SK-N-SH (cell line): ENCODE results near the gene IL1RL2. TPM values are rescaled to one million over a fixed set of nuclear protein-coding genes. Genes with fewer than 3 reads are reported as not detected.
A peak's percentile ranks its signal among the peaks of the same experiment; 100 is the strongest.

ENCODE experiments used
- CTCF ChIA-PET: fragments of 300-600, 350-600 bp; formaldehyde crosslinking; extraction: SDS; loops from one replicate; lab custom pipeline; 2021; lab: Yijun Ruan, JAX
- POLR2A ChIA-PET: fragments of 350-600 bp; sonication (Branson Sonifier 250); formaldehyde crosslinking; extraction: SDS; loops from one replicate; lab custom pipeline; 2020; ENCODE audit warnings: antibody characterized with exemption, inconsistent platforms; lab: Yijun Ruan, JAX
- DNase-seq: peaks from one replicate; pipeline ENCODE4 v3.0.0; 2012
- H2AFZ ChIP-seq: fragments of 200-600 bp; sonication (generic); 2 replicates; pipeline ENCODE4 v1.8.1; 2016; ENCODE audit warnings: antibody characterized with exemption, mild to moderate bottlenecking, low read depth
- H3F3A ChIP-seq: fragments of 200-600 bp; sonication (generic); replicated peaks from 2 replicates; pipeline ENCODE3; 2016; ENCODE audit warnings: antibody characterized with exemption, mild to moderate bottlenecking; ENCODE audit not compliant: insufficient read depth
- H3K27ac ChIP-seq, 2 experiments: fragments of 200-500 bp in 1 of 2; fragments of 200-600 bp in 1 of 2; sonication (Bioruptor generic) in 1 of 2; sonication (generic), shearing (Covaris generic) in 1 of 2; 2 replicates each; pipeline versions ENCODE4 v1.5.1 to v1.6.1; 2014 to 2016; ENCODE audit warnings: low read depth in 2 of 2, inconsistent platforms in 1 of 2, low read length in 1 of 2, mild to moderate bottlenecking in 1 of 2, mixed read lengths in 1 of 2
- H3K27me3 ChIP-seq: fragments of 200-600 bp; sonication (generic), shearing (Covaris generic); 2 replicates; pipeline ENCODE4 v1.6.1; 2016; ENCODE audit warnings: mixed run types; ENCODE audit not compliant: insufficient read depth
- H3K36me3 ChIP-seq, 2 experiments: fragments of 200-500 bp in 1 of 2; fragments of 200-600 bp in 1 of 2; sonication (Bioruptor generic) in 1 of 2; sonication (generic) in 1 of 2; replicated peaks in 1 of 2; 2 replicates each; pipeline versions ENCODE3 to v1.5.1; 2014 to 2016; ENCODE audit warnings: low read length in 1 of 2, mild to moderate bottlenecking in 1 of 2; ENCODE audit not compliant: insufficient read depth in 2 of 2, control insufficient read depth in 1 of 2
- H3K4me1 ChIP-seq, 2 experiments: fragments of 200-500 bp in 1 of 2; fragments of 200-600 bp in 1 of 2; sonication (Bioruptor generic) in 1 of 2; sonication (generic), shearing (Covaris generic) in 1 of 2; 2 replicates each; pipeline versions ENCODE4 v1.5.1 to v1.6.1; 2014 to 2016; ENCODE audit warnings: low read depth in 1 of 2, low read length in 1 of 2, mixed run types in 1 of 2; ENCODE audit not compliant: insufficient read depth in 2 of 2, control insufficient read depth in 1 of 2
- H3K4me2 ChIP-seq: fragments of 200-600 bp; sonication (generic), shearing (Covaris generic); 2 replicates; pipeline ENCODE4 v1.6.1; 2017; ENCODE audit warnings: mixed run types
- H3K4me3 ChIP-seq, 2 experiments: fragments of 200-500 bp in 1 of 2; fragments of 200-600 bp in 1 of 2; sonication (Bioruptor generic) in 1 of 2; sonication (generic), shearing (Covaris generic) in 1 of 2; 2 replicates each; pipeline versions ENCODE4 v1.5.1 to v1.8.1; 2014 to 2016; ENCODE audit warnings: low read depth in 2 of 2, inconsistent platforms in 1 of 2, low read length in 1 of 2, mild to moderate bottlenecking in 1 of 2, mixed read lengths in 1 of 2, moderate library complexity in 1 of 2
- H3K79me2 ChIP-seq: fragments of 200-600 bp; sonication (generic); 2 replicates; pipeline ENCODE4 v1.8.1; 2017; ENCODE audit warnings: mild to moderate bottlenecking; ENCODE audit not compliant: insufficient read depth
- H3K9ac ChIP-seq: fragments of 200-600 bp; sonication (generic); 2 replicates; pipeline ENCODE4 v1.6.1; 2017; ENCODE audit warnings: mixed run types
- H3K9me2 ChIP-seq: fragments of 200-600 bp; sonication (generic); 2 replicates; pipeline ENCODE4 v1.6.1; 2017; ENCODE audit warnings: mixed run types
- H3K9me3 ChIP-seq: fragments of 200-600 bp; sonication (generic); 2 replicates; pipeline ENCODE4 v1.6.1; 2017; ENCODE audit warnings: mixed run types, mild to moderate bottlenecking, moderate library complexity
- H4K20me1 ChIP-seq: fragments of 200-600 bp; sonication (generic); 2 replicates; pipeline ENCODE4 v1.6.1; 2017; ENCODE audit warnings: mild to moderate bottlenecking, mixed run types; ENCODE audit not compliant: insufficient read depth
- CHD2 ChIP-seq: fragments of 150-350 bp; IDR thresholded peaks from 2 replicates; pipeline ENCODE4 v1.6.1; 2018; ENCODE audit warnings: low read length; ENCODE audit not compliant: partially characterized antibody
- CTCF ChIP-seq: fragments of 200-600 bp; sonication (generic); IDR thresholded peaks from 2 replicates; pipeline ENCODE4 v1.6.1; 2017; ENCODE audit warnings: antibody characterized with exemption, mild to moderate bottlenecking, moderate library complexity
- GABPA ChIP-seq: IDR thresholded peaks from 2 replicates; pipeline ENCODE4 v1.4.0; 2012; ENCODE audit warnings: low read depth, mild to moderate bottlenecking
- GATA2 ChIP-seq: sonication (generic); formaldehyde crosslinking; IDR thresholded peaks from 2 replicates; pipeline ENCODE4 v1.5.0; 2020; ENCODE audit warnings: mild to moderate bottlenecking, missing genetic modification reagents
- IRF3 ChIP-seq: fragments of 150-350 bp; IDR thresholded peaks from 2 replicates; pipeline ENCODE4 v1.6.1; 2016; ENCODE audit warnings: mild to moderate bottlenecking, low read depth, low read length
- JUND ChIP-seq: IDR thresholded peaks from 2 replicates; pipeline ENCODE4 v1.4.0; 2012
- NFIC ChIP-seq: IDR thresholded peaks from 2 replicates; pipeline ENCODE4 v1.4.0; 2012; ENCODE audit warnings: borderline replicate concordance
- NRF1 ChIP-seq: IDR thresholded peaks from 2 replicates; pipeline ENCODE4 v1.6.1; 2012; ENCODE audit warnings: low read depth, mild to moderate bottlenecking, low read length
- PBX3 ChIP-seq: IDR thresholded peaks from 2 replicates; pipeline ENCODE4; 2012
- RCOR1 ChIP-seq: fragments of 150-350 bp; IDR thresholded peaks from 2 replicates; pipeline ENCODE4 v1.6.1; 2017; ENCODE audit warnings: antibody characterized with exemption, low read length
- SMC3 ChIP-seq: IDR thresholded peaks from 2 replicates; pipeline ENCODE4 v1.6.1; 2012; ENCODE audit warnings: low read depth, low read length, improper control_type of control experiment
- TAF1 ChIP-seq: IDR thresholded peaks from 2 replicates; pipeline ENCODE4 v1.6.1; 2012; ENCODE audit warnings: low read depth, mild to moderate bottlenecking, low read length, moderate library complexity, borderline replicate concordance
- TCF12 ChIP-seq: IDR thresholded peaks from 2 replicates; pipeline ENCODE4 v1.4.0; 2012
- TEAD4 ChIP-seq: IDR thresholded peaks from 2 replicates; pipeline ENCODE4 v1.4.0; 2012; ENCODE audit warnings: mild to moderate bottlenecking, borderline replicate concordance; ENCODE audit not compliant: insufficient read depth
- WGBS: methylation state at CpG from one replicate; pipeline ENCODE4 v1.1.6; 2017; ENCODE audit warnings: low lambda C conversion rate; 5-methylcytosine and 5-hydroxymethylcytosine counted together
- polyA plus RNA-seq, 3 experiments: library from polyadenylated mRNA; depleted of rRNA; stranded (reverse); fragments of >200 nt; gene quantifications; 2 replicates each; pipeline ENCODE4 v1.2.3, GENCODE V29; 2012

The IL1RL2 gene
- polyA plus RNA-seq, 1 of the 3 experiments (the other 2 are of a cell fraction): 0.05 TPM

GRCh38 chr2:102166189-102166845 lies 20.5 kb upstream of the IL1RL2 start (continued):
- no peak for TF ChIP-seq RCOR1
- no peak for TF ChIP-seq GABPA
- no peak for TF ChIP-seq GATA2 (CRISPR knock-in tag)
- no peak for TF ChIP-seq PBX3
- TF ChIP-seq CTCF: peak; percentile 62
- TF ChIP-seq TAF1: no peak
- no peak for TF ChIP-seq TCF12
- TF ChIP-seq JUND: no peak
- TF ChIP-seq SMC3: peak; percentile 71
- TF ChIP-seq CHD2: no peak

- Histone ChIP-seq H4K20me1 (no peaks in the 10 kb centered on the region), H3K27ac (no peak overlapping the region), H2AFZ (no peak overlapping the region), H3K4me1 (no peaks in the 10 kb centered on the region), H3K4me3 (no peak overlapping the region), H3K27me3 (no peaks in the 10 kb centered on the region), H3K4me2 (no peak overlapping the region), H3K9me2 (no peaks in the 10 kb centered on the region), H3K79me2 (no peaks in the 10 kb centered on the region), H3F3A (no peaks in the 10 kb centered on the region), H3K9me3 (no peaks in the 10 kb centered on the region), H3K36me3 (peaks cover 11 to 42% of the 10 kb centered on the region in 2 experiments), H3K9ac (no peak overlapping the region)
- 65% methylated on average over 5 of the region's 5 CpGs for WGBS
- ChIA-PET CTCF (no interaction called here), POLR2A (no interaction called here)
- TF ChIP-seq IRF3 (no peak), NFIC (no peak), TEAD4 (no peak), NRF1 (no peak), JUND (no peak), SMC3 (no peak), GATA2 (CRISPR knock-in tag) (no peak)
- DNase-seq: no peak
Observed at GRCh38 chr2:102168026-102168771, 18.6 kb upstream of the IL1RL2 start.
